NB4 (cell line): ENCODE measurements around the gene CCNA2.

Source experiments
- POLR2A ChIP-seq: IDR thresholded peaks from 2 replicates; pipeline ENCODE4 v1.6.1; 2011; ENCODE audit warnings: mild to moderate bottlenecking; ENCODE audit not compliant: insufficient read length; ENCODE audit errors: extremely low read depth
- TF ChIP-seq, protein P1 (sequence below): IDR thresholded peaks from one replicate; pipeline ENCODE4 v1.5.1; 2012; ENCODE audit warnings: low read depth, low read length

GRCh38 chr4:121817701-121818100 is 6.0 kb downstream of the CCNA2 start:
- TF ChIP-seq, protein P1, sequence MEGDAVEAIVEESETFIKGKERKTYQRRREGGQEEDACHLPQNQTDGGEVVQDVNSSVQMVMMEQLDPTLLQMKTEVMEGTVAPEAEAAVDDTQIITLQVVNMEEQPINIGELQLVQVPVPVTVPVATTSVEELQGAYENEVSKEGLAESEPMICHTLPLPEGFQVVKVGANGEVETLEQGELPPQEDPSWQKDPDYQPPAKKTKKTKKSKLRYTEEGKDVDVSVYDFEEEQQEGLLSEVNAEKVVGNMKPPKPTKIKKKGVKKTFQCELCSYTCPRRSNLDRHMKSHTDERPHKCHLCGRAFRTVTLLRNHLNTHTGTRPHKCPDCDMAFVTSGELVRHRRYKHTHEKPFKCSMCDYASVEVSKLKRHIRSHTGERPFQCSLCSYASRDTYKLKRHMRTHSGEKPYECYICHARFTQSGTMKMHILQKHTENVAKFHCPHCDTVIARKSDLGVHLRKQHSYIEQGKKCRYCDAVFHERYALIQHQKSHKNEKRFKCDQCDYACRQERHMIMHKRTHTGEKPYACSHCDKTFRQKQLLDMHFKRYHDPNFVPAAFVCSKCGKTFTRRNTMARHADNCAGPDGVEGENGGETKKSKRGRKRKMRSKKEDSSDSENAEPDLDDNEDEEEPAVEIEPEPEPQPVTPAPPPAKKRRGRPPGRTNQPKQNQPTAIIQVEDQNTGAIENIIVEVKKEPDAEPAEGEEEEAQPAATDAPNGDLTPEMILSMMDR, result no peak
- TF ChIP-seq POLR2A, result no peak
